Lung (tissue), 12 donors: ENCODE measurements around the gene TMEM53. TPM values are rescaled to one million over a fixed set of nuclear protein-coding genes. Genes with fewer than 3 reads are reported as not detected.

Experiments used
- ATAC-seq: fragments of 200-7000 bp; cut with Tn5 transposase; one replicate; pipeline ENCODE4 v1.9.1; 2020; ENCODE audit warnings: moderate number of reproducible peaks; ENCODE audit not compliant: insufficient read depth, low FRiP score
- DNase-seq, 3 donors: peaks; one replicate each; pipeline ENCODE4 v3.0.0-alpha.2; 2013 to 2017
- H3K27ac ChIP-seq, 2 donors: one replicate each; pipeline ENCODE4 v1.5.1; 2013; ENCODE audit warnings: mild to moderate bottlenecking in 2 of 2, moderate library complexity in 2 of 2, control low read depth in 1 of 2, inconsistent platforms in 1 of 2, low read depth in 1 of 2, low read length in 1 of 2
- H3K27me3 ChIP-seq, 3 donors: one replicate each; pipeline ENCODE4 v1.5.1; 2013; ENCODE audit warnings: low read length in 2 of 3; ENCODE audit not compliant: control insufficient read depth in 3 of 3, insufficient read depth in 3 of 3
- H3K36me3 ChIP-seq, 4 donors: one replicate each; pipeline ENCODE4 v1.5.1; 2013; ENCODE audit warnings: low read length in 4 of 4, mild to moderate bottlenecking in 1 of 4, moderate library complexity in 1 of 4; ENCODE audit not compliant: control insufficient read depth in 4 of 4, insufficient read depth in 4 of 4
- H3K4me1 ChIP-seq, 5 donors: one replicate each; pipeline ENCODE4 v1.5.1; 2013; ENCODE audit warnings: low read length in 5 of 5, mild to moderate bottlenecking in 2 of 5, moderate library complexity in 1 of 5; ENCODE audit not compliant: control insufficient read depth in 5 of 5, insufficient read depth in 5 of 5
- H3K4me3 ChIP-seq: one replicate; pipeline ENCODE4 v1.5.1; 2013; ENCODE audit warnings: mild to moderate bottlenecking, control low read depth, moderate library complexity
- H3K9ac ChIP-seq, 2 donors: one replicate each; pipeline ENCODE4 v1.5.1; 2013; ENCODE audit warnings: low read length in 2 of 2, control low read depth in 1 of 2; ENCODE audit not compliant: insufficient read depth in 1 of 2
- H3K9me3 ChIP-seq, 4 donors: one replicate each; pipeline ENCODE4 v1.5.1; 2013; ENCODE audit warnings: low read length in 3 of 4, mild to moderate bottlenecking in 1 of 4, moderate library complexity in 1 of 4; ENCODE audit not compliant: control insufficient read depth in 4 of 4, insufficient read depth in 3 of 4
- CTCF ChIP-seq: IDR thresholded peaks from 2 replicates; pipeline ENCODE4 v1.5.1; 2012; ENCODE audit warnings: mild to moderate bottlenecking; ENCODE audit errors: control extremely low read depth, extremely low read depth
- WGBS, 2 donors: extraction: QIAGEN DNeasy Blood & Tissue Kit; methylation state at CpG; one replicate each; pipeline ENCODE4 v1.1.7; 2013; 5-methylcytosine and 5-hydroxymethylcytosine counted together
- polyA plus RNA-seq, 2 donors: library from polyadenylated mRNA; stranded (reverse); fragments of 200-250 nt; gene quantifications; one replicate each; pipeline ENCODE4 v1.2.1, GENCODE V29; 2013
- total RNA-seq, 2 donors: library from RNA; depleted of rRNA in 1 of 2; stranded (reverse); fragments of >200 nt in 1 of 2; gene quantifications; one replicate each; pipeline ENCODE4 v1.2.1, GENCODE V29; 2014 to 2021
- donor health status: control.
- donor health status: control.
- donor health status: Bipolar disorder and iron deficiency.
- donor health status: healthy.
- donor health status: DM: yes; HTN: yes; CAD: no.

TMEM53 gene
- total and polyA plus RNA-seq, 4 donors: 7.1 to 26.4 (median 18.4) TPM

GRCh38 chr1:44698138-44698537, 23.9 kb upstream of the TMEM53 start:
- Histone ChIP-seq H3K9me3 (peaks cover 0 to 2% (median 0%) of the 10 kb centered on the region in 4 donors), H3K4me1 (peaks cover 0 to 4% (median 0%) of the 10 kb centered on the region in 5 donors), H3K36me3 (no peaks in the 10 kb centered on the region), H3K27me3 (no peaks in the 10 kb centered on the region), H3K4me3 (no peak overlapping the region), H3K9ac (no peak overlapping the region), H3K27ac (no peak overlapping the region)
- whole genome bisulfite sequencing, 2 donors: 53 to 90% methylated on average over 3 of the region's 3 CpGs
- no peak for ATAC-seq
- DNase-seq: no peak
- TF ChIP-seq CTCF: no peak

GRCh38 chr1:44696789-44697345, 22.6 kb upstream of the TMEM53 start:
- WGBS, 2 donors: 51 to 68% methylated on average over 7 of the region's 7 CpGs
- peaks cover 0 to 4% (median 0%) of the 10 kb centered on the region in 5 donors for H3K4me1 ChIP-seq
- H3K9ac ChIP-seq: no peak overlapping the region
- ATAC-seq (no peak), DNase-seq (no peak)
- no peaks in the 10 kb centered on the region for H3K27me3 ChIP-seq
- no peak overlapping the region for H3K4me3 ChIP-seq
- no peak for TF ChIP-seq CTCF
- H3K9me3 ChIP-seq: no peaks in the 10 kb centered on the region
- H3K36me3 ChIP-seq: no peaks in the 10 kb centered on the region
- H3K27ac ChIP-seq: no peak overlapping the region

GRCh38 chr1:44696101-44696500, 21.8 kb upstream of the TMEM53 start:
- WGBS, 2 donors: 89 to 92% methylated on average over 3 of the region's 3 CpGs
- H3K9me3 ChIP-seq: no peaks in the 10 kb centered on the region
- H3K27me3 ChIP-seq: no peaks in the 10 kb centered on the region
- no peak for TF ChIP-seq CTCF
- no peak for DNase-seq
- no peak for ATAC-seq
- no peak overlapping the region for H3K4me3 ChIP-seq
- H3K27ac ChIP-seq: no peak overlapping the region
- H3K9ac ChIP-seq: no peak overlapping the region
- H3K36me3 ChIP-seq: no peaks in the 10 kb centered on the region
- peaks cover 0 to 2% (median 0%) of the 10 kb centered on the region in 5 donors for H3K4me1 ChIP-seq

GRCh38 chr1:44695671-44696070, 21.4 kb upstream of the TMEM53 start:
- no peaks in the 10 kb centered on the region for H3K36me3 ChIP-seq
- no peak for DNase-seq
- no peak overlapping the region for H3K4me3 ChIP-seq
- H3K27ac ChIP-seq: no peak overlapping the region
- no peak for ATAC-seq
- no peaks in the 10 kb centered on the region for H3K27me3 ChIP-seq
- 93 to 96% methylated on average over 4 of the region's 4 CpGs for WGBS, 2 donors
- H3K9ac ChIP-seq: no peak overlapping the region
- no peaks in the 10 kb centered on the region for H3K9me3 ChIP-seq
- no peaks in the 10 kb centered on the region for H3K4me1 ChIP-seq
- no peak for TF ChIP-seq CTCF
